Activated T-helper 17 cell treated with anti-CD3 and anti-CD28 coated beads, Interleukin-2, amount 50 U/mL, for 72 hours (primary cell): ENCODE data around the gene TFB1M. TPM values are rescaled to one million over a fixed set of nuclear protein-coding genes. Genes with fewer than 3 reads are reported as not detected.
"Not testable (repeated sequence)": the region's sequence is repeated elsewhere in the genome, so short reads cannot be mapped to it uniquely, and the experiment has no call there.

Experiments
- ATAC-seq: fragments of 150-1000 bp; cut with Tn5 transposase; replicated peaks from 2 replicates; pipeline ENCODE4 v1.10.0; 2021; ENCODE audit warnings: mild to moderate bottlenecking, moderate library complexity
- H3K27ac Mint-ChIP-seq: one replicate; pipeline ENCODE4 v1.8.0; 2022; ENCODE audit warnings: mixed read lengths
- H3K27me3 Mint-ChIP-seq: one replicate; pipeline ENCODE4 v1.8.0; 2022; ENCODE audit warnings: mixed read lengths
- H3K36me3 Mint-ChIP-seq: one replicate; pipeline ENCODE4 v1.8.0; 2022; ENCODE audit warnings: low read depth, mild to moderate bottlenecking, mixed read lengths
- H3K4me1 Mint-ChIP-seq: one replicate; pipeline ENCODE4 v1.8.0; 2022; ENCODE audit warnings: mixed read lengths
- H3K4me3 Mint-ChIP-seq: one replicate; pipeline ENCODE4 v1.8.0; 2022; ENCODE audit warnings: mild to moderate bottlenecking, mixed read lengths
- H3K9me3 Mint-ChIP-seq: one replicate; pipeline ENCODE4 v1.8.0; 2022; ENCODE audit warnings: mixed read lengths
- total RNA-seq, 2 donors: library from RNA; stranded (reverse); gene quantifications; one replicate each; pipeline ENCODE4 v1.2.3, GENCODE V29; 2022

The TFB1M gene
- total RNA-seq: 10 to 100 TPM; 38.6 to 48.9 TPM

DNA sequence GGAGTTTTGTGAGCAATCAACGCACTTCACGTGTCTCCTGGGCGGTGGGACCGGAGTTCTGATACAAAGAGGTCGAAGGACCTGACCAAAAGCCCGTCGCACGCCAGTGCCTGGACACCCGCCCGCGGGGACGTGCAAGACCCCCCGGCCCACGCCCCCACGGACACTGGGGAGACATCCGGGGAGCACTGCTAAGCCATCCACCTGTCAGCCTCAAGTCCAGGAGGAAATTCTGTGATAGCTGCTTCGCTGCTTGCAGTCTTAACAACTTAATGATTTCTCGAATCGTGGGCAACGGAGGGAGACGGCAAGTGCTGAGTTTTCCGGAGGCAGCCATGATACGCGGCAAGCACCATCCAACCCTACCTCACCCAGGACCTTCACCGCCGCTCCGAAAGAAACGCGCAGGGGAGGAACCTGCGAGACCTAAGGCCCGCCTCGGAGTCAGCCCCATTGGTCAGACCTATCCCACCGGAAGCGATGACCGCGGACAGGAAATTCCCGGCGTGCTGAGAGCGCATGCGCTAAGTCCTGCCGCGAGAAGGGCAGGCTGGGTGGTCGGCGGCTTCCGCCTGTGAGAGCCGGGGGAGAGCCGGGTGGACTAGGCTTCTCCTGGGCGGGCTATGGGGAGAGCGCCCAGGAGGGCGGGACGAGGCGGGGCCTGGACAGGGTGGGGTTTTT, at the start of gene TFB1M:
TFB1M (minus strand) TSS at position 393 of the 681 bp plus-strand sequence; CDS start at position 337, 56 bp downstream.
- H3K36me3 Mint-ChIP-seq: peaks cover 59% of the 10 kb centered on the region
- H3K27ac Mint-ChIP-seq: peak within 1 kb of the TSS; percentile 94
- no peaks in the 10 kb centered on the region for H3K27me3 Mint-ChIP-seq
- peak within 1 kb of the TSS; percentile 98 for H3K4me3 Mint-ChIP-seq
- ATAC-seq: peak; percentile 93
- peaks cover 6% of the 10 kb centered on the region for H3K4me1 Mint-ChIP-seq
- H3K9me3 Mint-ChIP-seq: no peaks in the 10 kb centered on the region

GRCh38 chr6:155364021-155364420, 49.7 kb upstream of the TFB1M start:
- not testable (repeated sequence) for H3K9me3 Mint-ChIP-seq, ATAC-seq, H3K27ac Mint-ChIP-seq, H3K36me3 Mint-ChIP-seq, H3K4me1 Mint-ChIP-seq, H3K27me3 Mint-ChIP-seq, H3K4me3 Mint-ChIP-seq

GRCh38 chr6:155362968-155363632, 48.8 kb upstream of the TFB1M start:
- H3K4me3 Mint-ChIP-seq, H3K4me1 Mint-ChIP-seq, H3K9me3 Mint-ChIP-seq, H3K36me3 Mint-ChIP-seq, H3K27ac Mint-ChIP-seq, ATAC-seq, H3K27me3 Mint-ChIP-seq: not testable (repeated sequence)

- no peak for ATAC-seq
- Mint-ChIP-seq H3K36me3 (no peaks in the 10 kb centered on the region), H3K27me3 (peaks cover 18% of the 10 kb centered on the region), H3K4me3 (no peak overlapping the region), H3K4me1 (no peaks in the 10 kb centered on the region), H3K9me3 (peaks cover 5% of the 10 kb centered on the region), H3K27ac (no peak overlapping the region)
Measured at GRCh38 chr6:155354167-155354566, 39.9 kb upstream of the TFB1M start.

DNA sequence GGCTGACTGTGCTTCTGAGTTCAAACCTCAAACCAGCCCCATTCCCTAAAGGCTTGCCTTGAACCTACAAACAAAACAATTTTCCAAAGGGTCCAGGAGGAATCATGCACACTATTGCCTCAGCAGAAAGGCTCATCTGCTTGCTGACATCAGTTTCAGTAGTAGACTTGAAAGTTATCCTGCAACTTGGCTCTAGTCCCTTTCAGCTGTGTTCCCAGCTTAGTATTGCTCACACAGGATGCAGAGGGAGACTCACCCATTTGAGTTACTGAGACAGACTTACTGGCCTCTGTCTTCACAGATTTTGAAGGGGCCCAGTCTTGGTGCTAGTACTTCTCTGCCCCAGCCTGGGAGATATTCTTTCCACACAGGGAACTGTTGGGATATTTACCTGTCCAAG, 38.5 kb upstream of the TFB1M start:
- Mint-ChIP-seq H3K36me3 (no peaks in the 10 kb centered on the region), H3K4me1 (no peaks in the 10 kb centered on the region), H3K27me3 (peaks cover 14% of the 10 kb centered on the region), H3K4me3 (no peak overlapping the region), H3K9me3 (peaks cover 5% of the 10 kb centered on the region), H3K27ac (no peak overlapping the region)
- no peak for ATAC-seq

DNA sequence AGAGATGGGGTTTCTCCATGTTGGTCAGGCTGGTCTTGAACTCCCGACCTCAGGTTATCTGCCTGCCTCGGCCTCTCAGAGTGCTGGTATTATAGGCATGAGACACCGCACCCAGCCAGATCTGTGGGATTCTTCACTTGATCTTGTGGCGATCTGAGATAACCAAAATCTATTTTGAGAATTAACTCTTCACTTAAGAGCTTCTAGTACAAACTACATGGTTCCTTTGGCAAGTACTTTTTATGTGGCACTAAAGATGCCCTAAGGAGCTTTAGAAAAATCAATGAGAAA, 37.8 kb upstream of the TFB1M start:
- Mint-ChIP-seq H3K36me3 (no peaks in the 10 kb centered on the region), H3K4me3 (no peak overlapping the region), H3K27me3 (peaks cover 14% of the 10 kb centered on the region), H3K27ac (no peak overlapping the region), H3K9me3 (peaks cover 9% of the 10 kb centered on the region), H3K4me1 (no peaks in the 10 kb centered on the region)
- no peak for ATAC-seq

- Mint-ChIP-seq H3K36me3 (no peaks in the 10 kb centered on the region), H3K27me3 (peaks cover 19% of the 10 kb centered on the region), H3K4me1 (no peaks in the 10 kb centered on the region), H3K27ac (no peak overlapping the region), H3K9me3 (peaks cover 15% of the 10 kb centered on the region), H3K4me3 (no peak overlapping the region)
- ATAC-seq: no peak
Measured at GRCh38 chr6:155351273-155352129, 37.2 kb upstream of the TFB1M start.

GRCh38 chr6:155349956-155350355, 35.7 kb upstream of the TFB1M start:
- no peak for ATAC-seq
- Mint-ChIP-seq H3K36me3 (no peaks in the 10 kb centered on the region), H3K4me1 (no peaks in the 10 kb centered on the region), H3K27me3 (peaks cover 19% of the 10 kb centered on the region), H3K27ac (no peak overlapping the region), H3K4me3 (no peak overlapping the region), H3K9me3 (peaks cover 21% of the 10 kb centered on the region)

DNA sequence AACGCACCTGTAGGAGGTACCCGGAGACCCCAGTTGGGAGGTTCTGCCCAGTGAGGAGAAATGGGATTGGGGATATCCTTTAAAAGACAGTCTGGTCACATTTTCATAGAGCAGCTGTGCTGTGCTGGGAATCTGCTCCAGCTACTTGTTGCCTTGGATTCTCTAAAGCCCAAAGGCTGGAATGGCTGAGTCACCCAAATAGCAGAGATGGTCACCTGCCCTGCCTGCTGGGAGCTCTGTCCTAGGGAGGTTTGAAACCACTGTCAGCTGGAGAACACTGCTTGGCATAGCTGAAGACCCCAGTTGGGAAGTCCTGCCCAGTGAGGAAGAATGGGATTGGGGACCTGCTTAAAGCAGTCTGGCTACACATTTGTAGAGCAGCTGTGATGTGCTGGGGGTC, 34.8 kb upstream of the TFB1M start:
- peaks cover 18% of the 10 kb centered on the region for H3K27me3 Mint-ChIP-seq
- no peak for ATAC-seq
- no peak overlapping the region for H3K4me3 Mint-ChIP-seq
- H3K36me3 Mint-ChIP-seq: no peaks in the 10 kb centered on the region
- no peak overlapping the region for H3K27ac Mint-ChIP-seq
- no peaks in the 10 kb centered on the region for H3K4me1 Mint-ChIP-seq
- H3K9me3 Mint-ChIP-seq: peaks cover 16% of the 10 kb centered on the region

DNA sequence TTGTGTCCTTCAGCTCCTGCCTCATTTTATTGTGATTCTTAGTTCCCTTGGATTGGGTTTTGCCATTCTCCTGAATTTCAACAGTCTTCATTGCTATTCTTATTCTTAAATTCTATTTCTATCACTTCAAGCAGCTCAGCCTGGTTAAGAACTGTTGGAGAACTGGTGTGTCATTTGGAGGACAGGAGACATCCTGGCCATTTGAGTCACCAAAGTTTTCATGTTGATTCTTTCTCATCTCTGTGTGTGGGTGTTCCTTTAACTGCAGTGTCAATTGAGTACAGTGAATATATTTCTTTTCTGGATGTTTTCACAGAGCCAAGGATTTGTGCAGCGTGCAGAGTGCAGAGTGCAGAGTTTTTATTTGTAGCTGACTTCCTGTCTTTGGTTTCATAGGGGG, 33.5 kb upstream of the TFB1M start:
- Mint-ChIP-seq H3K27me3 (peaks cover 18% of the 10 kb centered on the region), H3K36me3 (no peaks in the 10 kb centered on the region), H3K27ac (no peak overlapping the region), H3K9me3 (peaks cover 16% of the 10 kb centered on the region), H3K4me3 (no peak overlapping the region), H3K4me1 (no peaks in the 10 kb centered on the region)
- ATAC-seq: peak; percentile 62

DNA sequence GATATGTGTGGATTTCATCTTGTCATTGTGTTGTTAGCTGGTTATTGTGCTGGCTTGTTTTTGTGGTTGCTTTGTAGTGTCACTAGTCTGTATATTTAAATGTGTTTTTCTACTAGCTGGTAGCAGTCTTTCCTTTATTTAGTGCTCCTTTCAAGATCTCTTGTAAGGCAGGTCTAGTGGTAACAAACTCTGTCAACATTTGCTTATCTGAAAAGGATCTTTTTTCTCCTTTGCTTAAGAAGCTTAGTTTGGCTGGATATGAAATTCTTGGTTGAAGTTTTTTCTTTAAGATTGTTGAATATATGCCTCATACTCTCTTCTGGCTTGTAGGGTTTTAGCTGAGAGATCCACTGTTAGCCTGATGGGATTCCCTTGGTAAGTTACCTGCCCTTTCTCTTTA, 32.7 kb upstream of the TFB1M start:
- Mint-ChIP-seq H3K27ac (no peak overlapping the region), H3K4me3 (no peak overlapping the region), H3K4me1 (no peaks in the 10 kb centered on the region), H3K27me3 (peaks cover 18% of the 10 kb centered on the region), H3K36me3 (no peaks in the 10 kb centered on the region), H3K9me3 (peaks cover 16% of the 10 kb centered on the region)
- ATAC-seq: no peak

- H3K27ac Mint-ChIP-seq: no peak overlapping the region
- peaks cover 19% of the 10 kb centered on the region for H3K9me3 Mint-ChIP-seq
- H3K4me1 Mint-ChIP-seq: peaks cover 5% of the 10 kb centered on the region
- peaks cover 11% of the 10 kb centered on the region for H3K27me3 Mint-ChIP-seq
- no peak overlapping the region for H3K4me3 Mint-ChIP-seq
- ATAC-seq: no peak
- H3K36me3 Mint-ChIP-seq: no peaks in the 10 kb centered on the region
Measured at GRCh38 chr6:155344341-155345006, 30.2 kb upstream of the TFB1M start.

- ATAC-seq: peak; percentile 56
- H3K27me3 Mint-ChIP-seq: peaks cover 3% of the 10 kb centered on the region
- no peak overlapping the region for H3K4me3 Mint-ChIP-seq
- H3K4me1 Mint-ChIP-seq: peaks cover 5% of the 10 kb centered on the region
- no peaks in the 10 kb centered on the region for H3K36me3 Mint-ChIP-seq
- peaks cover 9% of the 10 kb centered on the region for H3K9me3 Mint-ChIP-seq
- no peak overlapping the region for H3K27ac Mint-ChIP-seq
Measured at GRCh38 chr6:155341130-155341828, 27.0 kb upstream of the TFB1M start.
